AG09309 (cell line): ENCODE data around the gene PTRH1.
A peak's percentile ranks its signal among the peaks of the same experiment; 100 is the strongest.

ENCODE experiments used
- DNase-seq: peaks from one replicate; pipeline ENCODE4 v3.0.0-alpha.2; 2010; ENCODE audit warnings: low read depth
- H3K4me3 ChIP-seq: 2 replicates; pipeline ENCODE4 v1.5.1; 2011; ENCODE audit warnings: mild to moderate bottlenecking, low read depth, low read length, moderate library complexity; ENCODE audit not compliant: control insufficient read depth
- TF ChIP-seq, protein P1 (sequence below): IDR thresholded peaks from 2 replicates; pipeline ENCODE4 v1.5.1; 2011; ENCODE audit warnings: mild to moderate bottlenecking, low read depth, low read length, inconsistent platforms; ENCODE audit not compliant: insufficient read depth, control insufficient read depth; ENCODE audit errors: missing control alignments

The PTRH1 gene

DNA sequence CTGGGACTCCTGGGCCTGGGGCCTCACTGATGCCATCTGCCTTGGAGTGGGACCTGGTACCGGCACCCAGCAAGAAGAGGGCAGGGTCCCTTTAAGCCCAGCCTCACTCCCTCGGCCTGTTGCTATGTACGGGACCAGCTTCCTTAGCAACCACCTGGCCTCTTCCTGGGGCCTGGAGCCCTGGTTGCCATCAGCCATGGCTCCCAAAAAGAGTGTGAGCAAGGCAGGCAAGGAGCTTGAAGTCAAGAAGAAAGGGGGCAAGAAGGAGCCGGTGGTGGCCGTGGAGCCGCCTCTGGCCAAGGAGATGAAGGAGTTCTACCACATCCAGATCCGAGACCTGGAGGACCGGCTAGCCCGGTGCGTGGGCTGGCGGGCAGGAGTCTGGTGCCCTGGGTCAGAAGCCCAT, 8.6 kb downstream of the PTRH1 start, which contains the start of gene CFAP157:
Gene CFAP157, plus strand, starts transcription at position 153 of the 406 bp plus-strand sequence. Its CDS starts 44 bp downstream, at position 197.
- TF ChIP-seq, protein P1, sequence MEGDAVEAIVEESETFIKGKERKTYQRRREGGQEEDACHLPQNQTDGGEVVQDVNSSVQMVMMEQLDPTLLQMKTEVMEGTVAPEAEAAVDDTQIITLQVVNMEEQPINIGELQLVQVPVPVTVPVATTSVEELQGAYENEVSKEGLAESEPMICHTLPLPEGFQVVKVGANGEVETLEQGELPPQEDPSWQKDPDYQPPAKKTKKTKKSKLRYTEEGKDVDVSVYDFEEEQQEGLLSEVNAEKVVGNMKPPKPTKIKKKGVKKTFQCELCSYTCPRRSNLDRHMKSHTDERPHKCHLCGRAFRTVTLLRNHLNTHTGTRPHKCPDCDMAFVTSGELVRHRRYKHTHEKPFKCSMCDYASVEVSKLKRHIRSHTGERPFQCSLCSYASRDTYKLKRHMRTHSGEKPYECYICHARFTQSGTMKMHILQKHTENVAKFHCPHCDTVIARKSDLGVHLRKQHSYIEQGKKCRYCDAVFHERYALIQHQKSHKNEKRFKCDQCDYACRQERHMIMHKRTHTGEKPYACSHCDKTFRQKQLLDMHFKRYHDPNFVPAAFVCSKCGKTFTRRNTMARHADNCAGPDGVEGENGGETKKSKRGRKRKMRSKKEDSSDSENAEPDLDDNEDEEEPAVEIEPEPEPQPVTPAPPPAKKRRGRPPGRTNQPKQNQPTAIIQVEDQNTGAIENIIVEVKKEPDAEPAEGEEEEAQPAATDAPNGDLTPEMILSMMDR, result no peak
- DNase-seq, result no peak

DNA sequence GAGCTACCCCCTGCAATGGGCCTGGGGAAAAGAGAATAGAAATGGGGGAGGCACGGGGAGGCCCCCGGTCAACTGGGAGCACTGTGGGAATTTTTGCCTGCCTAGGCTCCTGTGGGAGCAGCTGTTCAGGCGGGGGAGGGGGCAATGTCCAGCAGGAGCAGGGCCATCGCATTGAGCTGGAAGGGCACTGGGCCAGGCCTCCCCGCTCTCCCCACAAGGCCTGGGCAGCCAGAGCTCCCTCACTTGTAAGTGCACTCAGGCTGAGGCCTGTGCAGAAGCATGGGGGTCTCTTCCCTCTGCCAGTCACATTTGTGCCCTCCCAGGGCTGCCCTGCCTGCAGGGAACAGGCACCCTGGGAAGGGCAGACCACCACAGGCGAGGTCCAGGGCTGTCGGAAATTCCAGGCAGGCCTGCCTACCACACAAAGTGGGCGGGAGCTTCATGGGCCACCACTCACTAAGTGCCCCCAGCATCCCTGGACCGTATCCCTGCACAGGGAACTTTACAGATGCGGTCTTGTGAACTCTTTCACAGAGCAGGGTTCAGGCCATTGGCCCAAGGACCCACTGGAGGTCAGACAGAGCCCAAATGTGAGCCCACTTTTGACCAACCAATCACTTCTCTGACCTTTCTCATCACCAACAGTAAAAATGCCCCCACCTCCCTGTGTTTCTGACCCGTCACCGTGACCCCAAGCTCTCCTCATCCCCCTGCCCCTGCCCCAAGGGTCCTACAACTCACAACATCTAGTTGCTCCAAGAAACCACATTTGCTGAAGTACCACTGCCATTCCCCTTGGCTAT, 9.7 kb downstream of the PTRH1 start:
- no peak overlapping the region for H3K4me3 ChIP-seq
- TF ChIP-seq, protein P1, result no peak
- no peak for DNase-seq

More for the DNA sequence above, 8.6 kb downstream of the PTRH1 start, which contains the start of gene CFAP157:
- no peak within 1 kb of the TSS for H3K4me3 ChIP-seq

DNA sequence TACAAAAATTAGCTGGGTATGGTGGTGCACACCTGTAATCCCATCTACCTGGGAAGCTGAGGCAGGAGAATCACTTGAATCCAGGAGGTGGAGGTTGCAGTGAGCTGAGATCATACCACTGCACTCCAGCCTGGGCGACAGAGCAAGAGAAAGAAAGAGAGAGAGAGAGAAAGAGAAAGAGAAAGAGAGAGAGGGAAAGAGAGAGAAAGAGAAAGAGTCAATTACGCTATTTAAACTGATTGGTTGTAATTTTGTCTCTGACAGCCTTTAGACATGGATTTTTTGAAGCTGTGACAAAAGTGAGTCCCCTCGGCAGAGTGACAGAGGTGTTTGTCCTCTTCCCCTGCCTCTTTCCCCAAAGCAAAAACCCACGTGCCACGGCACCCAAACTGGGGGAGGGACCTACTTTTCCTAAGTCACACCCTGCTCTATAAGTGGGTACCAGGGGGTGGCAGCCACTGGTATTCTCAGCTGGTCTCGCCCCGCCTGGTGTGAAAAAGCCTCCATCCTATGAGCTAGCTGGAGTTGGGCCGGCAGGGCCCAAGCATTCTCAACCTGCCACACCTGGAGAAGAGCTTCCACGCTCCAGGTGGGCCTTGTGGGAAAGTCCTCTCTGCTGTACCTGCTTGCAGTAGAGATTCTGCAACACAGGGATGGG, 12.0 kb downstream of the PTRH1 start:
- TF ChIP-seq, protein P1, result no peak
- no peak overlapping the region for H3K4me3 ChIP-seq
- DNase-seq, result no peak

DNA sequence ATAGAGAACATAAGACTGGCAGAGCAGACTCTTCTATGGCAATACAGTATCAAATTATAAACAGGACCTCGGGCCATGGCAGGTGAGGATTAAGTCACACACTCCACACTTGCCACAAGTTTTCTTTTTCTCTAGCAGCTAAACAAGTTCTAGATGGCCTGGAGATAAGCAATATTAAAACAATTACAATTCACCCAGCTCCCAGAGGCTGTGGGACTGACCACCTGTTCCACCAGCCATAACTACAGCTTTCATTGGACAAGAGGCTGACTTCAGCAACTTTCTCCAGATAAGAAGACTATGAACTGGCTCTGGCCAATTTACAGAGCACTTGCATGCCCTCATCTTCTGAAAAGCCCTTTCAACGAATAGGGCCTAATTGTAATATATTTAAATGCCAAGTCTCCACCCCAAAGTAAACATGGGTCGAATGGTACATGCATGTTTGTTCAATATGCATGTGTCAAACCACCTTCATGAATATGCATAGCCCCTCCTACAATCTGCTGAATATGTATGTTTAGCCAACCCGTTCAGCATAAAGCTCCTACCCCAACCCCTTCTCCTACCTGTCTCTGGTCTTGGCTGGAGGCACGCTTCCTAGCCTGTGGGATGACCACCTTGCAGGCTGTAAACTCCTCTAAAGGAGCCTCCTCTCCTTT, 14.7 kb downstream of the PTRH1 start:
- TF ChIP-seq, protein P1, result no peak
- DNase-seq, result no peak

DNA sequence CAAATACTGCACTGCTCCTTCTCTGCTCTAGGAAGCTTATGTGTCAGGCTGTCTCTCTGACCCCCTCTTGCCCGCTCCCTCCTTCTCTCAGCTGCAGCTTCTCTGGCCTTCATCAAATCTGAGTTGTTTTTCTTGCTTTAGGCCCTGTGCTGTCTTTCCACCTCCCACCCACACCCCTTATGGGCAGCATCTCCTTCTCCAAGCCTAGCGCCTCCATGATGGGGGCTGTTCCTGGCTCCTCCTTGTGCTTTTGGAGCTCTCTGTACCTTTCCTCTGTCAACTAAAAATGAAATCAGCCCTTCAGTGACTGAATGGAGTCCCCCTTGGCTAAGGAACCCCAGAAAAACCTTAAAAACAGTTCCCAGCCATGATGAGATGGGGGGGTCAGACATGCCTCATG, 15.3 kb downstream of the PTRH1 start:
- no peak overlapping the region for H3K4me3 ChIP-seq
- DNase-seq, result no peak
- TF ChIP-seq, protein P1, result no peak

More for the DNA sequence above, 14.7 kb downstream of the PTRH1 start:
- H3K4me3 ChIP-seq, result no peak overlapping the region

DNA sequence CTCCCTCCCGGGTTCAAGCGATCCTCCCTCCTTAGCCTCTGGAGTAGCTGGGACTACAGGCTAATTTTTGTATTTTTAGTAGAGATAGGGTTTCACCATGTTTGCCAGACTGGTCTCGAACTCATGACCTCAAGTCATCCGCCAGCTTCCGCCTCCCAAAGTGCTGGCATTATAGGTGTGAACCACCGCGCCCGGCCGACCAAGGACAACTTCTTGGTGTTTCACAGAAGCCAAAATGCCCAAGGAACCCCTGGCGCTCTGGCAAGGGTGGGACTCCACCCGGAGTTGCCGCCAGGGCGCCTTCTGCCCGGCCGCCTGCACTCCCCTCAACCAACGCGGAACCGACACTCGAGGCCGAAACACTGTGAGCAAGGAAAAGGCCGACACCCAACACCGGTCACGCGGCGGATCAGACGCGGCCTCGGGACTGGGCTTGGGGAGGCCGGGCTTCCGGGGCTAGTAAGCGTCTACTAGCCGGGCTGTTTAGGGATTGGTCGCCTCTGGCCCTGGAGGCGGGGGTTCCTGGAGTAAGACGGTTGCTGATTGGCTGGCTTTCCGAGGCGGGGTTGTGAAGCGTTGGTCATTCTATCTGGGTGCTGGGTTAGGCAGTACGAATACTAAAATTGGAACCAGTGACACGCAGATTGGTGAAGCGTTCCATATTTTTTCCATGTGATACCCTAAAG, 16.3 kb downstream of the PTRH1 start:
- H3K4me3 ChIP-seq, result peak overlapping the region; percentile 38
- peak; percentile 90 for DNase-seq
- TF ChIP-seq, protein P1, result no peak
